Erythroblast (primary cell): ENCODE data around the gene F8.

Source experiments
- DNase-seq, 2 experiments: peaks; one replicate each; lab custom pipeline; 2025; lab: John Stamatoyannopoulos, UW
- GATA1 ChIP-seq: IDR thresholded peaks from 2 replicates; pipeline ENCODE4 v1.6.1; 2011; ENCODE audit warnings: low read depth, mild to moderate bottlenecking, control low read depth, low read length, moderate library complexity
- POLR2A ChIP-seq: IDR thresholded peaks from 2 replicates; pipeline ENCODE4 v1.6.1; 2011; ENCODE audit warnings: mild to moderate bottlenecking, low read length

The F8 gene

DNA sequence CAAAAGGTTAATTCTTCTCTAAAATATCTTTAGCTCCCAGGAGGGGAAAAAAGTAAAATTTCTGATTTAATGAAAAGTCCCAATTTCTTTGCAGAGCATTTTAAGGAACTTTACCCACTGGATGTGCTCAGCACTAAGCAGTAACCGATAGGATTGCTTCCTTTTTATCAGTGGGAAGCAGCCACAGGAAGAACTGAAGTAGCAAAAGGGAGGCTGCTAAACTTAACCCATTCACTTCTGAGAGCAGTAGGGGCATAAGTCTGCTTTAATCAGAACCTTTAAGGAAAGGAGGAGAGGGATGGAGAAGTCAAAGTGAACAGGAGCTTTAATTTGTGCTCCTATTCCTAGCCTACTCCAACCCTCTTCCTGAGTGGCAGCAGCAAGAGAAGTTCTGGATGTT lies at the start of gene F8:
Gene F8, minus strand, starts transcription at position 139 of the 400 bp plus-strand sequence. CDS start 171 bp downstream, outside the sequence.
- no peak for TF ChIP-seq GATA1
- no peak for TF ChIP-seq POLR2A
- no peak for DNase-seq

DNA sequence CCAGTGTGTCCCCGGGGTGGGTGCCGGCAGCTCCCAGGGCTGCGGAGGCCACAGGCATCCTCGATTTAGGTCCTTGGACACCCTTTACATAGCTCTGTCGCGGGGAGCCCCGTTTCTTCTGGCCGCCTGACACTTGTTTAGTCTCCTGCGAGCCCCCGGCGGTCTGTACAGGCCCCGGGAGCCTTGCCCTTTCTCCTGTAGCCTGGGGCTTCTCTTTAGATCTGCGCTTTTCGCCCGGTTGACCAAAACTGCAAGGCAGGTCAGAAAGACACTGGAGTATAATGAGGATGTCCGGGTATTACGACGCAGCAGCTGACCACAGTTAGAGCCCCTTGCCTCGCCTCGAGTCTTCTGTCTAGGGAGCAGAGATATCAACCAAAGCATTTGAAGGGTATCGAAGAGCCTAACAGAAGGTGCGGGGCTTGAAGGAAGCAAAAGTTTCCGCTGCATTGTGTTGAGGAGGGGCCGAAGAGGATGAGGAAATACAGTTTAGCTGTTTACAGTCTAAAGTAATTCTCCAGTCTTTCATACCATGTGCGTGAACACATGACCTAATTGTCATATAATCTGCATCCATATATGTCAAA lies 49.3 kb upstream of the F8 start:
- DNase-seq: peak in 1 of 2 experiments; percentile 50
- TF ChIP-seq POLR2A: no peak
- no peak for TF ChIP-seq GATA1

DNA sequence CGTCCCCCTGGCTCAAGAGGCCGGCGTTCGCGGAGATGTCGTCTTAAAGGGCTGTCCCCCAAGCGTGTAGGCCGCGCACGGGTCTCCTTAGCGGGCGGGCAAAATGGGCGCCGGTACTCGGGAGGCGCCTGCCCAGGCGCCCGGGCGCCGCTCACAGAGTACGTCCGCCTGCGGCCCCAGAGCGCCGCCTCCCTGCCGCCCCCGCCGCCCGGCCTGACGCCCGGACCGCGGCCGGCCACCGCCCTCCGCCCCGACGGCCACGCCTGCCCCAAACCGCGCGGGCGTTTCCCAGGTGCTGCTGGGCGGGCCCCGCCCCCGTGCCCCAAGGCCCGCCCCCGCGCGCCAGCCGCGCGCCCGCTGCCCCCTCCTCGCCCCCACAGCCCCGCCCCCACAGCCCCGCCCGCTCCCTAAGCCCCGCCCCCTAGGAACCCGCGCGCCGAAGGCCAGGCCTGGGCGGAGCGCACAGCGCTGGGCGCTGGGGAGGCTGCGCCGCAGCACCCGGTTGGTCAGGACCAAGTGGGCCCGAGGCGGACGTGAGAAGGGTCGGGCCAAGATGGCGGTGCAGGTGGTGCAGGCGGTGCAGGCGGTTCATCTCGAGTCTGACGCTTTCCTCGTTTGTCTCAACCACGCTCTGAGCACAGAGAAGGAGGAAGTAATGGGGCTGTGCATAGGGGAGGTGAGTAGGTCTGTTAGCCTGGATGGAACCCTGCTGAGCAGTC lies 48.6 kb upstream of the F8 start, which contains the start of the genes BRCC3, CMC4 and MTCP1:
Gene BRCC3, plus strand, starts transcription at position 534 of the 719 bp plus-strand sequence. Its CDS starts 20 bp downstream, at position 554.
Gene CMC4, minus strand, starts transcription at position 162 of the 719 bp plus-strand sequence. CDS start 7,113 bp downstream, outside the sequence.
Gene MTCP1, minus strand, starts transcription at position 162 of the 719 bp plus-strand sequence. CDS start 5,126 bp downstream, outside the sequence.
- peak; percentile 92 to 93 for DNase-seq
- TF ChIP-seq GATA1 (no peak), POLR2A (peak; percentile 69)

DNA sequence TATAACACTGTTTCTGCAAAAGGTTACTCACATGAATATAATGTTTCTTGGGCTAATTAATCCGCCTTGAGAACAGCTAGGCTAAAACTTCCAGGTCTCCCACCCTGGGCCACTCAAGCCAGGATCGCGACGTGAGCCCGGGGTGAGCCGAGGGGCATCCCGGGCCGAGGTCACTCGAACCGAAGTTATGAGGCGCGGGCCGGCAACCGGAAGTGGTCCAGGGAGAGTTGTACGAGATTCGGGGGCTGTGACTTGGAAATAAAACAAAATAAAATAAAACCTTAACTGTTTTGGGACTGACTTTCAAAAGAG lies 48.1 kb upstream of the F8 start:
- TF ChIP-seq POLR2A (no peak), GATA1 (no peak)
- DNase-seq: no peak

DNA sequence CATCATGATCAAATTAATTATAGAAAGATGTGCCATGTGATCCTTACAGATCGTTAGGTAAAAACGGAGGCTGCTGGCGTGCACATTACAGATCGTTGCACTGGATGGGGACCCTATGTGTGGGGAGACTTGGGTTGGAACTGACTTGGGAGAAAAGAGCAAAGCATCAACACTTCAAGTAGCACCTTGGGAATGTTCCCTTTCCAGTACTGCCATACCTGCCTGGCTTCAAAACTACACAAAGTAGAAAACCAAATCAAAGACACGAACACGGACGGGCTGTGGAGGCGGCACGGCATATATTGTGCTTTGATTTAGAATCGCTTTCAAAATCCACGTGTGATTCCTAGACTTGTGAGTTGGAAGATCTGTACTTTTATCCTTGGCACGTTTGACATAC lies 47.5 kb upstream of the F8 start:
- peak in 1 of 2 experiments; percentile 23 for DNase-seq

DNA sequence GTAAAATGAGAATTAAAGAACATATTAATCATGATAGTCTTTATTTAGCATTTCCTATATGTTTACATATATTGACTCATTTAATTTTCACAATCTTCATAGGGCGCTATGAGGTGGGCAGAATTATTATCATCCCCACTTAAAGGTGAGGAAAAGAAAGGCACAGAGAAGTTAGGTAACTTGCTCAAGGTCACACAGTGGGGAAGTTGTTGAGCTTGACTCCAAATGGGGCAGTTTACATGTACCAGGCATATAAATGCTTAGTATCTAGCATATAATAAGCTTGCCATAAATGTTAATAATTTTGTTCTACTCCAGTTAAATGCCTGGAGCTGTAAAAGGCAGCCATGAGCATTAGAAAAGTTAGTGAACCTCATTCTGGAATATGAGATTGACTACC lies 46.9 kb upstream of the F8 start:
- DNase-seq: no peak
- TF ChIP-seq POLR2A: no peak
- no peak for TF ChIP-seq GATA1

More for the DNA sequence above, 47.5 kb upstream of the F8 start:
- TF ChIP-seq POLR2A (no peak), GATA1 (no peak)

DNA sequence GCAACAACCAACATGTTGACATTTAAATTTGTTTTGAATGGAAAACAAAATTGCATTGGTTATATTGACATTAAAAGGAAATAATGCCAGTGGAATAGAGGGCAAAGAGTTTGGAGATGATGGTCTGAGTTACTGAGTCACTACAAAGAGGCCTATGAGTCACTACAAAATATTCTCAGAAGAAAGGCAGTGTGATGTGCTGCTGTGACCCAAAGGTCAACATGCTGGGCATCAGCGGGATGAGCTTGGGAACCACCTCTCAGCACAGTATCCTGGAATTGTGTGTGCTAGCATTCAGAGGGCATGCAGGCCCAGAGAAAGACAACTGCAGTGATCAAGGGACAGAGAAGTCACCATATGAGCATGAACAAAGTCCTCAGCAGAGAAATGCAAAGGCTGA lies 45.6 kb upstream of the F8 start:
- peak in 1 of 2 experiments; percentile 2 for DNase-seq
- no peak for TF ChIP-seq POLR2A
- TF ChIP-seq GATA1: no peak

DNA sequence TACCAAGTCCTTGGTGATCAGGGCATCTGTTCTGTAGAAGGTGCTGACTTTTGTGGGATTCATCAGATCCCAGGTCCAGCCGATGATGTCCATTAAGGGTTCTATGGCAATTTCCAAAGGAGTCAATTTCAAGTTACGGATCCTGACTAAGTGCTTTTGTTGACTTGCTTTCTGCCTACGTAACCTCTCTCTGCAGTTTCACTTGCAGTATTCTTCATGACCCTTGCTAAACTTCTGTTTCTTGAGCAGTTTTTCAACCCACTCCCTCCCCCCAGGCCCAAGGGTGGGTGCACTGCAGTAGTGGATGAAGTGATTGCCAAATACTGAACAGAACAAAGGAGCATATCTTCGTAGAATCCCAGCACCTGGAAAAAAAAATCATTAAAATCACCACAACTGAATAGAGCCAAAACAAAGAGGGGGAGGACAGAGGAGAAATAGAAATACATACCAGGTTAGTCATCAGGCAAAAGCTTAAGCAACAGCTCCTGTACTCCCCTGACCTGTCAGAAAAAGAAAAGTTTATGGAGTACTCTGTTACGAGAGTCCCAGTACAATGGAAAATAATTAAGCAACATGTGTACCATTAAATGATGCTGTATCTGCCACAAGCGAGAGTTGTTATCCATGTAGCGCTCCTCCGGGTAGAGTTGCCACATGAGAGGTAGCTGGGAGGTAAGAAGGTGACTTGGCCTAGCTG lies 42.7 kb upstream of the F8 start:
- DNase-seq: no peak

DNA sequence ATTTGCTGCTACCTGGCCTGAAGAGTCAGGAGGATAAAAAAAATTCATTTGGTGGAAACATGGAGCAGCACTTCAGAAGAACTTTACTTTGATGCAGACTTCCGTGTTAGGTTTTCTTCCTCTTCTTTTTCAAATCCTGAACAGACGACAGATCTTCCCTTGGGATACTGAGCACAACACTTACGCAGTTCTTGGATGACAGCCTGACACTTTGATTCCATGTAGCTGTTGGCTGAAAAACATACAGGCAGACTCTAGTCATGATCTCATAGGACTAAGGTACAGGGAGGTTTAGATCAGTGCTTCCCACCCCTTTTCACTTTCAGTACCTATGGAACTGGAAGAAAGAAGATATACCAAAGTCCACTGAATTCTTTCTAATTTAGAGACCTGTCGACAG lies 39.2 kb upstream of the F8 start:
- no peak for DNase-seq
- TF ChIP-seq GATA1 (no peak), POLR2A (no peak)

More for the DNA sequence above, 42.7 kb upstream of the F8 start:
- TF ChIP-seq GATA1 (no peak), POLR2A (no peak)

DNA sequence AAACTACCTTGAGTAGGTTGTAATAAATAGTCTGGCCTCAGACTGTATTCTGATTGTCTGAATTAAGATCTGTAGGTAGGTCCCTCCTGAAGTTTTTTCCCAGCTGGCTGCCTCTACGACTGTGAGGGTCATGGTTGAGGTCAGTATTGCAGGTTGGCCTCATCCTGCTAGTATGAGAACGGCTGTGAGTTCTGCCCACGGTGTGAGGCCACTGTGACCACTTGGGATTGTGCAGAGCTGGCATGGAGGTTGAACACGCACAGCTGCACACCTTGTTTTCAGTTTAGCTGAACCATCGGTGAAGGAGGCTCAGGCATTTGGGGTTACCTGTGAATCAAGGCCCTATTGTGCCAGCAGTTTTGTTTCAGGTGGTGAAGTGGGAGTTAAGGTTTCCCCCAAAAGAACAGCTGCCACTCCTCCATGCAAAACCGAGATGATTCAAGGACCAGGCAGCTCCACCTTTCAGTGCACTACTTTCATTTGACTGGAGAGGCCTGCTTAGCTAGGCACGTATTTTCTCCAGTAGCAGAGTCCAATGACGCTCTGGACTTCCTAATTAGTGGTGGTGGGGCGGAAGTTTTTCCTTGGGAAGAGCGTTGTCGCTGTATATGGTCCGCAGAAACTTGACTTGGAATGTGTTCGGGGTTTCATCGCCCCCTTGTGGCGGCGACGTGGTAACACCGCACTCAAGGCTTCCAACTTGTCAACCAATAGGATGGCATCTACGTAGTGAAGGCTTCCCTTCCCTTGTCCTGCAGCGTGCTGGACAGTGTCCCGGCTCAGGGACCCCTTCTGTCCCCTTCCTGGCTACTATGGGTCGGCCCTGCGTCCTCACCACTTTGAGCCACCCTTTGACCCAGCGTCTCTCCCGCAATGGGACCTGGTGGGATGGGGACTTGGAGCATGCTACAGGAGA lies 34.6 kb upstream of the F8 start:
- TF ChIP-seq POLR2A (no peak), GATA1 (no peak)
- peak; percentile 69 to 83 for DNase-seq

DNA sequence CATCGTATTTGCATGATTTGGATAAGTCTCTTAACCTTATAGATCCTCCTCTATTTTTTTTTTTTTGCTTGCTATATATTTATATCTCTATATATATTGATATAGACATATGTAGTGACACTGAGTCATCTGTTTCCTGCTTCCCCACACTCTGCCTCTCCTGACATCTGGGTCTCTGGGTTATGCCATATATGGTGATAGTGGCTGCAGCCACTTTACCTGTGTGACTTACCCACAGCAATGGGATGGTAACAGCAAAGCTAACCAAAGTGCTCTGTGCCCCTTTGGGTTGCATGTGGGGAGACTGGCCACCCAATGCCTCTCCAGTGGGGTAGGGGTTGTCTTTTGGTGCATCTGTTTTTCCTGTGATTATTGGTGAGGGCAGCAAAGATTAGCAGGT lies 33.9 kb upstream of the F8 start:
- DNase-seq: no peak
- no peak for TF ChIP-seq GATA1
- TF ChIP-seq POLR2A: no peak

DNA sequence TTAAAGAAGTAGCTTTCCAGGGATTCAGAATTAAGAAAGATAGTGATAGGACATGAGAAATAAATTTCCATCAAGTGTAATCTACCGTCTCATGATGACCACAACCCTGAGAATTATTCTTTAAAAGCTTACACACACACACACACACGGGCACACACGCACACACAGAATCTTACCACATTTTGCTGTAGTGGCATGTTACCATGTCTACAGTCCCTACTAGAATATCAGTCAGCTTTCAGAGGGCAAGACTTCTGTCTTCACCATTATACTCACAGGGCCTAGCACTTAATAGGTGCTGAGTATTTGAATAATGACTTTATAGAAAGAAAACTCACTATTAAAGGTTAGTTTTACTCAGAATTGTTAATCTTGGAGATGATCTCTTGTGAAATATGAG lies 33.0 kb upstream of the F8 start:
- TF ChIP-seq GATA1: no peak
- TF ChIP-seq POLR2A: no peak
- no peak for DNase-seq

DNA sequence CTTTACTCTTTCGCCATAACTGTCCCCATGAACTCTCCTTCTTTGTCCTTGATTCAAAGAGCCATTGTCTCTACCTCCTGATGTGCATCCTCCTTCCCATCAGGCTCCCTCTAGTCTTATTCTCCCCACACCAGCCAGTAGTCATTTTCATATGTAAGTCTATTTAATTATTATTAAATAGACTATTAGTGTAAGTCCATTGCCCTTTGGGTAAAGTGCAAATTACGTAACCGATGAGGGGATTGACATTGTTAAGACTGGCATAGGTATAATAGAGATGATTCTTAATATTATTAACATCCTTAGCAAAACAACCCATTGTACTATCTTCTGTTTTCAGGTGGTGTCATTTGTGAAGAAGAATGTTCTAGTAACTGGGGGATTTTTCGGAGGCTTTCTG lies 31.7 kb upstream of the F8 start:
- TF ChIP-seq GATA1 (no peak), POLR2A (no peak)
- DNase-seq: no peak

DNA sequence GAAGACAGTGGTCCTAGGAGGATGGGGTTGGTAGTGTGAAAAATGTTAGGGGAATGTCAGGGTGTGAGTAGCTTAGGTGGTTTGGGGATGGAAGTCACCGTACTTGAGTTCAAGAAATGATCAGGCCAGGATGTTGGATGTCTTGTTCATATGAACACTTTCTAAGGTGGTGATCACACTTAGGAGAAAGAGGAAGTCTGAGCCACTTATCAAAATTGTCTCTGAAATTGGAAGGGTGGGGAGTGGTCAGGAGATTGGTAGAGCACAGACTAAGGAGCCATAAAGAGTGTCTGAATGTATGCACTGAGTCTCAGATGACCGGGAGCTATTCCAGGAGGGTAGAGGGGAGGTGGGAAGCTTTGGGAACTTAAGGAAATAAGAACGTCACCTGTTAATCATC lies 31.1 kb upstream of the F8 start:
- TF ChIP-seq POLR2A (no peak), GATA1 (no peak)
- DNase-seq: no peak
